Suppressor macrophage treated with lipopolysaccharide for 4 hours (primary cell): ENCODE results near the gene GPC6.
A peak's percentile ranks its signal among the peaks of the same experiment; 100 is the strongest.
"Not testable (repeated sequence)": the region's sequence is repeated elsewhere in the genome, so short reads cannot be mapped to it uniquely, and the experiment has no call there.

Experiments used
- DNase-seq: peaks from one replicate; pipeline ENCODE4 v3.0.0-alpha.2; 2020

GPC6 gene

DNA sequence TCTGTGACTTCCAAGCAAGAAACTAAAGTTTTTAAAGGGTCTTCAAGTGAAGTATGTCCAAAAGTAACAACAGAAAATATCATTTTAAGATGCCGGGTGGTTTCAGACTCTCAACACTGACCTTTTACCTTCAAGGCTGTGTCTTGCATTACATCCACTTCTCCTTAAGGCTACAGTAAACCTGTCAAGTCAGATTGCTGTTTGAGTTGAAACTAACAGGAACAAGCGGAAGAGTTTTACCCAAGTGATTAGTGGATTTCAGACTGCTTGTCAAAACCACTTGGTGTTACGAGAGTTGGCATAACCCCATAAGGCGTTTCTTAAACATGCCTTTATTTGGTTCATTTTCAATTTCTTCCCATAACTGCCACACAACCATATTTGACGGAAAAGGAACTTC, 969.8 kb downstream of the GPC6 start:
- DNase-seq, result no peak

DNA sequence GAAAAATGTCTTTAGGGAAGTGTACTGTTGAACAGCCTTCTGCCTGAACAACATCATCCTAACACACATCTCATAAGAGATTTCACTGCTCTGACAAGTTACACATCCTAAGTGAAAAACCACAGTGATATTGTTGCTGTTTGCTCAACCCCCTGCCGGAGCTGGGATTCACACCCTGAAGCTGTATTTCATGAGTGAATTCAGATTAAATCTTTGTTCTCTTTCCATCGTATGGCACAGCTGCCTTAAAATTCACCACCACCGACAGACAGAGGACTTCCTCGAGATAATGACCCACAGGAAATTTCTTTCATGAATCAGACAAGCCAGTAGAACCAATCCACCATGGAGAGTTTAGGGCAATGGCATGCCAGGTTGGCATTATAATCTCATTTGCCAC, 972.1 kb downstream of the GPC6 start:
- no peak for DNase-seq

DNA sequence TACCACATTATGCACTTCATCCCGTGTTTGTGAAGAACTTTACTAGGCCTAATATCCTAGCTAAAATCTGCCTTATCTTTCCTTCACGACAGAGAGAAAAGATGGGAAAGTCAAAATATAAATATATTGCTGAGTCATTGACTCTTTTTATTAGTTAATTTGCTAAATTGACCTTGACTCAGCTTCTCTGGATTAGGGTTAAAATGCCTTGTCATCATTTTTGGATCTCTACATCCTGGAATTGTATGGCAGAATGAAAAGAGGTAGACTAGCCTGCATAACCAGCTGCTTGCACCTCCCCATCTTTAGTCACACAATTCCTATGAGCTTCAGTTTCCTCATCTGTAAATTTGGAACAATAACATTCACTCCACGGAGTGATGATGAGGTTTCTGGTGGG, 972.5 kb downstream of the GPC6 start:
- no peak for DNase-seq

DNA sequence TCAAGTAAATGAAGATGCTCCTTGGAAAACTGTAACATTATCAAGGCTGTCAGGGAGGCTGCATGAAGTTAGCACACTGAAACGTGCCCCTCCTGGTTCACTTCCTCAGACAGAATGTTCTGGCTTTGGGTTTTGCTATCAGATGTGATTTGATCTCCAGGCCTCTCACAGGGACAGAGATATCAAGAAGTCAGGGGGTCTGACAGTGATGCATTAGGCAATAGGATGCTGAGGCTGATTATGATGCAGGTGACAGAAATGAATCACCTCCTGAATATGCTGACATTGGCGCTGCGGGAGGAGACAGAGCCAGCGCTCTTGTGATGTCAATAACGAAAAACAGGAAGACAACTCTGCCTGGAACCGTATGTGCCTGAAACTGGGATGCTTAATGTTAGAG, 974.4 kb downstream of the GPC6 start:
- DNase-seq, result no peak

DNA sequence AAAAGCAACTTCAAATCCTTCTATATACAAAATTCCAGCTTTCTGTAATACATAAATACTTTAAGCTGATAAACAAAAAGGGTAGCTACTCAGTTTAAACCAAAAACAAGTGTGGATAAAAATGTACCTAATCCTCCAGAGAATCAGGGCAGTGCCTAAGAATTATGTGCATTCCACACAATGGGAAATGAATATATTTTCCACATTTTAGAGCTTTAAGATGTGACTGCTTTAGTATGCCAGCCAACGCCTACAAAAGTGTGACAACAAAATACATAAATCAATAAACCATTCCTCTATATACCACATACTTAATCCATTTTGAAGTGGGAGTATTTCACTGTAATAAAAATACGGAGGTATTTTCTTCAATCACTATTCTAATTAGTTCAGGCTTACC, 977.6 kb downstream of the GPC6 start:
- DNase-seq, result no peak

DNA sequence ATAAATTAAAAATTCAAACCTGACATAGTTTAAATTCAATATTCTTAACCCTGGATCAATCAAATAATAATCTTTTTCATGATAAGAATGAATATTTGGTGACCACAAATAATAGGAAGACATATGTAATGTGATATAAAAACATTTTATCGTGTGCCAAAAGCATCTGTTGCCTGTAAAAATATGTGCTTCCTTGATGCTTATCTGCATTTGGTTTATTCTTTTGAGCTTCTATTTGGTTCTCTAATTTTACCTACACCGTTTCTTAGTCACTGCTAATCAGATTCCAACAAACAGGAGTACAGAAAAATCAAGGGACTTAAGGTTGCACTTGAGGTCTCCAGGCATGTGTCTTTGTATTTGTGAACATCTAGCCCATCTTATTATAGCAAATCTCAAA, 978.3 kb downstream of the GPC6 start:
- DNase-seq, result no peak

DNA sequence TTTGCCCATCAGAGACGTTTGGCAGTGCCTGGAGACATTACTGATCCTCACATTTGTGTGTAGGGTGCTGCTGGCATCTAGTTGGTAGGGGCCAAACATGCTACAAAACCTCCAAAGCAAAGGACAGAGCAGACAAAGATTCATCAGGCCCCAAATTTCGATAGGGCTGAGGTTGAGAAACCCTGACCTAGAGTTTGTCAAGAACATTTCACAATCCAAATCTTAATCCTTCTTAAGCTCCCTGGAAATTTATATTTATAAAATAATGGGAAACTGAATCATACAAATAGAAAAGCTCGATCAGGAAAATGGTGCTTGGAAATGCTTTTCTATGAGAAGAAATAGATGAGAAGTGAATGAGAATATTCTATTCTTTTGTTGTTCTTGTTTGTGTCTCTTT, 979.3 kb downstream of the GPC6 start:
- DNase-seq, result no peak

DNA sequence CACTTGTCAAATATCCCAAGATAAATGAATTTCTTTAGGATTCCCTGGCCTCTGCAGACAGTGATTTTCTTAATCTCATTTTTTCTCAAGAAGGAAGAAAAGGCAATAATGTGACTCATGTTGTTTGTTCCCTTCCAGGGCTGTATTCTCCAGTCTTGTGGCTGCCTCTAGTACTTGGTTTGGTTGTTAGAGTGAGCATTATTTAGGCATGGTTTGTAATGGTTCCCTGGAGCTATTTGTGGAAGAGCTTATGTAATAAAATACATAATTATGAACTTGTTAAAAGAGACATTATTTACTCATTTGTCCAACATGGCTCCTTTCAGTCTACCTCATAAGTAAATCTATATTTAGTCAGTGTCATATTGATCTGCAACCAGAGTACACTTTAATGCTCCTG, 982.5 kb downstream of the GPC6 start:
- no peak for DNase-seq

DNA sequence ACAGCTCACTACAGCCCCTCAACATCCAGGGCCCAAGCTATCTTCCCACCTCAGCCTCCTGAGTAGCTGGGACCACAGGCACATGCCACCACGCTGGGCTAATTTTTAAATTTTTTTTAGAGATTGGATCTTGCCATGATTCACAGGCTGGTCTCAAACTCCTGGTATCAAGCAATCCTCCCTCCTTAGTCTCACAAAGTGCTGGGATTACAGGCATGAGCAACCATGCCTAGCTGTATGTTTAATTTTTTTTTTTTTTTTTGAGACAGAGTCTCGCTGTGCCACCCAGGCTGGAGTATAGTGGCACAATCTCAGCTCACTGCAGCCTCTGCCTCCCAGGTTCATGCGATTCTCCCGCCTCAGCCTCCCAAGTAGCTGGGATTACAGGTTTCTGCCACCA, 983.3 kb downstream of the GPC6 start:
- DNase-seq, result not testable (repeated sequence)

DNA sequence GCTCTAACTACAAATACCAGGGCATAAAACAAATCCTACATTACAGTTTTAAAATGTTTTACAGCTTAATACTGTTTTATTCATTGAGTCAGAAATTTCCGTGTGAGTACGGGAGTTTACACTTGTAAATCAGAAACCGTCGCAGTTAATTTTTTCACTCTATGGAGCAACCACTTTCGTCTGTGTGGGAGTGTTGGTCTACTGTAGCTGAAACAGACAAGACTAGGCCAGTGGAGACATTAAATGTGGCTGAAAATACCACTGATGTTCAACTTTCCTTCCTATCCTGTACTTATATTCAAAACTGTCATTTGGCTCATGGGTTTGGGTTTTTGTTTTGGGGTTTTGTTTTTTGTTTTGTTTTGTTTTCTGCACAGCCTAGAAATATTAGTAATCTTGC, 984.2 kb downstream of the GPC6 start:
- no peak for DNase-seq

DNA sequence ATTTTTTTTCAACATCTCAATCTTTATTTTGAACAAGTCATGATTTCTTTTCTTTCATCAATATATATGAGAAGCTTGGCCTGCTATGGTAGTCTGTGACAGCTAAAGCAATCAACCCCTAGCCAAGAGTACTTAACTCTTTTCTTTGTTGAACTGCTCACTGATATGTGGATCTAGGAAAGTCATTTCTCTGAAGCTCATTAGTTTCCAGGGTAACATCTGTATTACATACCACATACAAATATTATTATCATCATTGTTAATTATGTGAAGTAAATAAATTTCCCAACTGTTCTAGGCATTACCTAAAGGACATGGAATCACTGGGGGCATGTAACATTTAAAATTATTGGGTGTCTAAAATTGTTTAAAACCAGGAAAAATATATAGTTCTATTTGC, 985.6 kb downstream of the GPC6 start:
- no peak for DNase-seq

DNA sequence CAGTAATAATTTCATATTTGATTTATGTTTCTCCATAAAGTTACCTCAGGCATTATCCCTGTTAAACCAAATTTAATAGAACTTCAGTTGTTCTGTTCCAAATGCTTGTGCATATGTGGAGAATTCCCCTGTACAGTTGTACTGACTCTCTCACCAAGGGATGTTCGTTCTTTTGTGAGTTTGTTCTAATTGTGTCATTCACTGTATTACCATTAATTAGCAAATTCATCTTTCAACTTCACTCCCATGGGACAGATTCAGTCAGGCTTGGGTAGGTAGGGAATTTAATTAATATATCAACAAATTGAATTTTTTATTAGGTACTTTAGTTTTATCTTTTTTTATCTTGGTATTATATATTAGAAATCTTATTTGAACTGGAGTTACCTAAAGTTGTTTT, 987.5 kb downstream of the GPC6 start:
- no peak for DNase-seq

DNA sequence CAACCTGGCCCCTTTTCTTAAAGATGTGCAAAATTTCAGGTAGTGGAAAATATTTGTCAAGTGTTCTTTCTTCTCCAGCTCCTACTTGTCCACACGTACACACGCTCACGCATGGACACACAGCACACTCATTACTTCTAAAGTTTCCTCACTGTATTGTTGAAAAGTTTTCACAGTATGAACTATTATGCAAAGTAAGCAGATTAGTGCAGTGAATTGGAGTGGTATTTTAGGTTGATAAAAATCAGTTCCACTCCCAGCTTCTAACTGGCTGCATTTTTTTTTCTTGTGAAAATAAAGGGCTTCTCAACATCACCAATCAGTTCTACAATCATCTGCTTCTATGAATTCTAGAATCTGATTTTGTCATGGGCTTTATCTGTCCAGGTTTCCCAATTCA, 988.4 kb downstream of the GPC6 start:
- no peak for DNase-seq

DNA sequence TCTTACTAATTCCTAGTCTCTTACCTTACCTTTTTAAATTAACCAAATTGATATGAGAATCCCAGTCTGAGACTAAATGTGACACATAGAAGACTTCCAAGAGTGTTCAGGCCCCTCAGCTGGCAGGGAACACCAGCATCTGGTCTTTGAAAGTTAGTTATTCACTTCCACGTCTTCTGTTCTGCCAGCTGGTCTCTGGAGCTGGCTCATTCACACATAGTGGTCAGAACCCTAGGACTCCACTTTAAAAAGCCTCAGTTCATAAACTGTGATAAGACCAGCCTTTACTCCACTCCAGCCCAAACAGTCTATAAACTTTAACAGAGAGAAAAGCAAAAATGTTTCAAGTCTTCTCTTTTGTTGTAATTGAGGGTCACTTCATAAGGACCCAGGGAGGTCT, 989.9 kb downstream of the GPC6 start:
- DNase-seq, result no peak

DNA sequence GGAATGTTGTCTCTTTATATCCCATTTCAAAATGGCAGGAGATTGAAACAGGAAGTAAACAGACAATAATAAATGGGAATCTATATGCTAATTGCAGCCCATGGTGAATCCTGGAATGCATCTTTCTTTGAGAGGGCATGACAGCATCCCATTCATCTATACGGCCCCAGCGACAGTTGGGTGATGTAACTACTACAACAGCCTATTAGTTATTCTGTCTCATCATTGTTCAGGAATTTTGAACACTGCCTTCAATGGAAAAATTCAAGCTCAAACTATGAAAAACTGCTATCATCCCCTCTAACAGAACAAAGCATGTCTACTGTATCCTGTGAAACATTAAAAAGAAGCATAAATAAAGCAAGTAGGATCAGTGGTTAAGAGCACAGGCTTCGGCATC, 990.8 kb downstream of the GPC6 start:
- no peak for DNase-seq

DNA sequence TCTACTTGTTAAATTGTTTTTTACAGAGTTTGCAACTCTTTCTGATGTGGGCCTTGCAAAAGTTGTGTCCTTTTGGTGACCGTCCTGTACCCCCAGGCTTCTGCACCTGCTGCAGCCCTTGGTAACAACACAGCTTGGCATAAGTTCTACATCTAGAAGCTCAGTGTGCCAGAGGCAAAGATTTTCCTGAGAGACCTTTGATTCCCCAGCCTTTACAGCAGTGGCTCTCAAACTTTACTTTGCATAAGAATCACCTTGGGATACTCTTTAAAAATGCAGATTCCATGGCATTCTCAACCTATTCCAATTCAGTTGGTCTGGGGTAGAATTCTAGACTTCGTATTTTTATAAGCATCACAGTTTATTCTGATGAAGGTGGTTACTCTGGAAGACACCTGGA, 991.9 kb downstream of the GPC6 start:
- DNase-seq, result no peak

DNA sequence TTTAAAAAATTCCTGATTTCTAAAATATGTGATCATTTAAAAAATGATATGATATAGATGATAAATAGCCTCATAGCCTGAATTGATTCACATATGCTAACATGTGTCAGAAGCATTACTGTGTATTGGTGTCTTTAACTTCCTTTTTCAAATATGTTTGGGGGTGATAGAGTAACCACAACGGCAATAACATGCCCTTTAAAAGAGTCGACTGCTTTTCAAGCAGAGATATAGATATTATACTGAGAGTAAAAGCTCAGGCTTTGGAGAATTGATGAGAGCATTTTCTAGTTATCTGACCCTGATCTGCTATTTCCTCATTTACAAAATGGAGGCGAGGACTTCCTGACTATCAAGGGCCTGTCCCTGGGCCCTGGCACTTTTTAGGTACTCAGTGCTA, 992.3 kb downstream of the GPC6 start:
- DNase-seq, result no peak

DNA sequence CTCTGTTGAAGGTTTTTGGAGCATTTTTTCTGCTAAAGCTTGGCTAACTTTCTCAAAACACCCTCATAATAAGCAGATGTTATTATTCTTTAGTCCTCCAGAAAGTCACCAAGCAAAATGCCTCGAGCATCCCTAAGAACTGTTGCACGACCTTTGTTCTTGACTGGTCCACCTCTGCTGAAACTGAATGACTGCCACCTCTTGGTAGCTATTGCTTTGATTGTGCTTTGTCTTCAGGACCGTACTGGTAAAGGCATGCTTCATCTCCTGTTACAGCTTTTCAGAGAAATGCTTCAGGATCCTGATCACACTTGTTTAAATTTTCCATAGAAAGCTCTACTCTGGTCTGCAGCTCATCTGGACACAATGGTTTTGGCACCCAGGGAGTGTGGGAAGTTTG, 998.1 kb downstream of the GPC6 start:
- DNase-seq, result no peak

DNA sequence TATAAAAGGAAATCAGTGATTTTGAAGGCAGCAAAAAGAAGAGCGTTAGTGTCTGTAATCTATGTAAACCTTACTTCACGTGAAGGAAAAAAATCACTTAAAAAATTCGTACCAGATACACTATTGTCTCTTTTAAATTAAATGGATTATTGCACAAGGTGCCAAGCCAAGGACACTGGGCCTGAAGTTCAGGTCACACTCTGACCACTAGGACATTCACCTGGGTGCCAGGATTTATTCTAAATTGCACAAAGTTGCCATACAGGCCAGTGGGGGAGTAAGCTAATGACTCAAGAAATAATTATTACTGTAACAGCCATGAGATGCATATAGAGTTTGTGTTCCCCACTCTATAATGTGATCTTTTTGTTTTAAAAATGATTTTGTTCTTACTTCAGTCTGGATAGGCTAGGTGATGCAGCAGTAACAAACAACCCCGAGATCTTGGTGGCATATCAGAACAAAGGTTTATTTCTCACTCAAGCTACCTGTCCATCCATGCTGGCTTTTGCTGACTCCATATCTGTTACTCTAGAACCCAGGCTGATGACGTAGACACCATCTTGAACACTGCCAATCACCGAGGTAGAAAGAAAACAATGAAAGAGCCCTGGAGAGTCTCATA, 1000.8 kb downstream of the GPC6 start:
- no peak for DNase-seq

DNA sequence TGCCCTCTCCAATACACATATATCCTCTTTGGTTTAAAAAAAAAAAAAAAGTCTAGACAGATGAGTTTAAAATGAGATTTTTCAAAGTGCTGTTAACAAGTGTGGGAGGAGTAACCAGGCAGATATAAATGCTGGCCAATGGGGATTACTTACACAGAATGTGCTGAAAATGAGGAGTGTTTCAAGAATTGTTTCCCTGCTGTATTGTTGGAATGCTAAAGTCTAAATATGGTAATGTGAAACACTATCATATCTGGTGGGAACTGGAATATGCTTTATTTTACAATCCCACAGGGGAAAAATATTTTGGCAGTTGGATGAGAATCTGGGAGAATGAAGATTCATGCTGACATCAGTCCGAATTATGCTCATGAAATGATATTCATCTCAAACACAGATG, 1002.2 kb downstream of the GPC6 start:
- no peak for DNase-seq

DNA sequence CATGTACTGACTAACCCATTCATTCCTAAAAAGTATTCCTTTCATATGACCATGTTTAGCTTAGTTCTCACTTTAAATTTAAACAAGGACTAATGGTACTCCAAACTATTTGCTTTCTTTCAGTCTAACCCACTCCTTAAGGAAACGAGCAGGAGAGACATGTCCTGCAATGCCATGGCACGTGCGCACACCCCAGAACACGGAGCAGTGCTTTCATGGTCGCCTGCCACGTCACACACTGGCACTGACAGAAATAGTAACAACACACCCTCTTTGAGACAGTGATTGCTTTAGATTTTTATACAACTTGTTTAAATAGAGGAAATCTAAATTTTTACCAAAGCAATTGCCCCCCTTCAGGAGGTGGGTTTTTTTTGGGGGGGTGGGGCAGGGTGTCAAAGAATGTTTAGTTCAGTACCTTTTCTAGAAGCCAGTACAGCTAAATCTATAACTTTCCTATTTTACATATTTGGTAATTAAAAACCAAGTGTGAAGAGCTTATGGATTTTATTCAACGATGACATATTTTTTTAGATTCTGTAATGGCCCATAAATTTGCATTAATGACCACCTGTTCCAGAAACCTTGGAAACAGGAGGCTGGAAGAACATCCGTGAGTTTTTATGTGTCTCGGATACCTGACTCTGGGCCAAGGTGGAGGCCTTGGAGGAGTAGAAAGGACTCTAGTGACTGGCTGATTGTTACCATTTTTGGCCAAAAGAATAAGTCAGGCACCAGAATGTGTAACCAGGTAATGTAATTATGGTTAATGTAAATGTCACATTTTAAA, 1005.7 kb downstream of the GPC6 start:
- no peak for DNase-seq

DNA sequence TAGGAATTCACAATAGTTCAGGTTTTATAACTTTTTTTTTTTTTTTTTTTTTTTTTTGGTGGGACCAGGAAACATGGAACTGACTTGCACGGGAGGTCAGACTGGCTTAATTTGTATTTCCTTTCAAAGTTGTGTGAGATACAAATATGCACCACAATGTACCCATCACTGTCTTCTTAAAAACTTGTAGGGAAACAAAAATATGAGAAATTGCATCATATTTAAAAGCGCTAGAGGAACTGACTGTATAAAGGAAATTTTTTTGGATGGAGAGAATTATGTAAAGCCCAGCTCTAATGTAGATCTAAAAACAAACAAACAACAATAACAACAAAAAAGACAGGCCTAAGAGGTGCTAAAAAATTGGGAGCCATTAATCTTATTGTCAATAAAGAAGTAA, 1006.3 kb downstream of the GPC6 start:
- no peak for DNase-seq

DNA sequence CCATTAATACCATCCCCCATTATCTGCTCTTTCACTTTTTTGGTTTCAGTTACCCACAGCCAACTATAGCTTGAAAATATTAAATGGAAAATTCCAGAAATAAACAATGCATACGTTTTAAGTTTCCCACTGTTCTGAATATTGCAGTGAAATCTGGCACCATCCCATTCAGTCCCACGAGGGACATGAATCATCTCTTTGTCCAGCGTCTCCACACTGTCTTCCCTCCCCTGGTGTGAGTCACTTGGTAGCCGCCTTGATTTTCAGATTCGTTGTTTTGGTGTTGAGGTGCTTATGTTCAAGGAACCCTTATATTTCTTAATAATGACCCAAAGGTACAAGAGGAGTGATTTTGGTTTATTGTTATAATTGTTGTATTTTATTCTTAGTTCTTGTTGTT, 1006.8 kb downstream of the GPC6 start:
- peak; percentile 33 for DNase-seq

DNA sequence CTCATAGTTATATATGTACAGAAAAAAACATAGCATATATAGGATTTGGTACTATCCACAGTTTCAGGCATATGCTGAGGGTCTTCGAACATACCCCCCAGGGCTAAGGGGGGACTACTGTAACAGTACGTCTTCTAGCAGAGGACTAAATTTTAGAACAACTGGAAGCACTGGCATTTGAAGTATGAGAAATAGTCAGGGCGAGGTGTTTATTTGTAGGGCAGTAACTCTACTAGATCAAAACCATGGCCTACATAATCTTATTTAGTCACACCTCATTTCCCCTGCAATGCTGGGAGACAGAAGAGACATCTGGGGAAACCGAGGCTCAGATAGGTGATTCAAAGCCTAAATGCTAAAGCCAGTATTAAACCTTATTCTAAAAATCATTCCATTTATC, 1007.2 kb downstream of the GPC6 start:
- DNase-seq, result no peak

DNA sequence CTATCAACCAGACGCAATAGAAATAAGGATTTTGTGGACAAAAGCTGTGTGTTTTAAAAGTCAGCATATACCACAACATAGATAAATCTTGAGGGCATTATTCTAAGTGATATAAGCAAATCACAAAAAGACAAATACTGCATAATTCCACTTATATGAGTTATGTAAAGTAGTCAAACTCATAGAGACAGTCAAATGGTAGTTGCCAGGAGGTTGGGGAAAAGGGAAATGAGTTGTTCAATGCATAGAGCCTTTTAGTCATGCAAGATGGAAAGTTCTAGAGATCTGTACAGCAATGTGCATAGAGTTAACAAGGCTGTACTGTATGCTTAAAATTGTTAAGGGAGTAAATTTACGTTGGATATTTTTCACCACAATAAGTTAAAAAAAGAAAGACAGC, 1008.1 kb downstream of the GPC6 start:
- DNase-seq, result peak; percentile 10
